WTC11 (cell line): ENCODE data around the gene F5. TPM values are rescaled to one million over a fixed set of nuclear protein-coding genes. Genes with fewer than 3 reads are reported as not detected.

Experiments
- ATAC-seq: fragments of 200-7000 bp; cut with Tn5 transposase; 2 replicates; pipeline ENCODE4 v1.10.0; 2021; ENCODE audit warnings: mild to moderate bottlenecking, moderate library complexity
- CTCF ChIA-PET: fragments of 300-600 bp; sonication (Branson Sonifier 250); formaldehyde crosslinking; loops from one replicate; lab custom pipeline; 2021; ENCODE audit warnings: antibody characterized with exemption; lab: Charles Lee
- POLR2A ChIA-PET: fragments of 350-600 bp; sonication (Branson Sonifier 250); formaldehyde crosslinking; loops from one replicate; lab custom pipeline; 2021; ENCODE audit warnings: antibody characterized with exemption; lab: Charles Lee
- DNase-seq: peaks from one replicate; pipeline ENCODE4 v3.0.0; 2021; ENCODE audit warnings: low spot score
- H3K27ac Mint-ChIP-seq: 2 replicates; pipeline ENCODE4 v1.8.0; 2021; ENCODE audit warnings: mixed read lengths
- H3K27me3 Mint-ChIP-seq: 2 replicates; pipeline ENCODE4 v1.8.0; 2021; ENCODE audit warnings: low read depth, mild to moderate bottlenecking, moderate library complexity, mixed read lengths
- H3K36me3 Mint-ChIP-seq: 2 replicates; pipeline ENCODE4 v1.8.0; 2021; ENCODE audit warnings: mixed read lengths
- H3K4me1 Mint-ChIP-seq: 2 replicates; pipeline ENCODE4 v1.8.0; 2022; ENCODE audit warnings: mixed read lengths
- H3K4me3 Mint-ChIP-seq: 2 replicates; pipeline ENCODE4 v1.8.0; 2021; ENCODE audit warnings: mild to moderate bottlenecking, moderate library complexity, mixed read lengths
- H3K9me3 Mint-ChIP-seq: 2 replicates; pipeline ENCODE4 v1.8.0; 2021; ENCODE audit warnings: mixed read lengths
- ARID4B ChIP-seq: sonication (generic); formaldehyde crosslinking; IDR thresholded peaks from 2 replicates; pipeline ENCODE4 v1.8.0; 2023; ENCODE audit warnings: missing genetic modification reagents, mild to moderate bottlenecking, borderline replicate concordance
- ATF6 ChIP-seq: sonication (generic); formaldehyde crosslinking; IDR thresholded peaks from 2 replicates; pipeline ENCODE4 v1.8.1; 2023; ENCODE audit warnings: mild to moderate bottlenecking, missing genetic modification reagents
- CTCF ChIP-seq: fragments of 200-600 bp; IDR thresholded peaks from 2 replicates; pipeline ENCODE4 v1.8.0; 2022; ENCODE audit warnings: antibody characterized with exemption
- FOXP1 ChIP-seq: sonication (generic); formaldehyde crosslinking; IDR thresholded peaks from 2 replicates; pipeline ENCODE4 v1.8.0; 2022; ENCODE audit warnings: missing genetic modification reagents, mild to moderate bottlenecking, moderate library complexity, borderline replicate concordance
- IRF2 ChIP-seq: sonication (generic); formaldehyde crosslinking; IDR thresholded peaks from 2 replicates; pipeline ENCODE4 v1.8.0; 2022; ENCODE audit warnings: low read depth, missing genetic modification reagents, borderline replicate concordance
- SMAD3 ChIP-seq: sonication (generic); formaldehyde crosslinking; IDR thresholded peaks from 2 replicates; pipeline ENCODE4 v1.8.0; 2022; ENCODE audit warnings: missing genetic modification reagents, mild to moderate bottlenecking, borderline replicate concordance
- ZBTB43 ChIP-seq: sonication (generic); formaldehyde crosslinking; IDR thresholded peaks from 2 replicates; pipeline ENCODE4 v1.8.1; 2023; ENCODE audit warnings: mild to moderate bottlenecking, missing genetic modification reagents
- ZNF219 ChIP-seq: sonication (generic); formaldehyde crosslinking; IDR thresholded peaks from 2 replicates; pipeline ENCODE4 v1.8.0; 2023; ENCODE audit warnings: missing genetic modification reagents, mild to moderate bottlenecking, borderline replicate concordance
- ZNF263 ChIP-seq: sonication (generic); formaldehyde crosslinking; IDR thresholded peaks from 2 replicates; pipeline ENCODE4 v1.8.1; 2022; ENCODE audit warnings: low read depth, mild to moderate bottlenecking, moderate library complexity, missing genetic modification reagents
- ZNF396 ChIP-seq: fragments of 250-450 bp; sonication (Bioruptor Pico); IDR thresholded peaks from 2 replicates; pipeline ENCODE4 v1.8.0; 2021; ENCODE audit warnings: mild to moderate bottlenecking, moderate library complexity, borderline replicate concordance
- ZNF532 ChIP-seq: fragments of 250-450 bp; sonication (Bioruptor Pico); IDR thresholded peaks from 2 replicates; pipeline ENCODE4 v1.9.0; 2021; ENCODE audit warnings: mild to moderate bottlenecking, borderline replicate concordance
- total RNA-seq: library from RNA; stranded (reverse); gene quantifications from 3 replicates; pipeline ENCODE4 v1.2.3, GENCODE V29; 2021

The F5 gene
- total RNA-seq, 1 experiment from 2014 or later, result 0.20 TPM

GRCh38 chr1:169585181-169585580, 1.1 kb downstream of the F5 start:
- peaks cover 6% of the 10 kb centered on the region; the same call in 1 of the 2 replicates for H3K4me1 Mint-ChIP-seq
- H3K27me3 Mint-ChIP-seq, result peaks cover 4% of the 10 kb centered on the region; the same call in 1 of the 2 replicates
- ChIA-PET CTCF (interaction anchor here (2.2 kb wide), 1 partner anchor 127 kb away, joined by 36 read pairs; no protein-coding TSS in a partner anchor), POLR2A (no interaction called here)
- no peak overlapping the region for H3K4me3 Mint-ChIP-seq
- no peaks in the 10 kb centered on the region for H3K36me3 Mint-ChIP-seq
- ATAC-seq, result no peak
- H3K27ac Mint-ChIP-seq, result no peak overlapping the region
- H3K9me3 Mint-ChIP-seq, result no peaks in the 10 kb centered on the region
- TF ChIP-seq ATF6 (CRISPR knock-in tag), result no peak
- no peak for TF ChIP-seq FOXP1 (CRISPR knock-in tag)
- TF ChIP-seq ZBTB43 (CRISPR knock-in tag), result no peak
- TF ChIP-seq CTCF, result no peak
- TF ChIP-seq ZNF263 (CRISPR knock-in tag), result no peak
- no peak for TF ChIP-seq SMAD3
- TF ChIP-seq ZNF532 (CRISPR knock-in tag), result no peak
- no peak for TF ChIP-seq ZNF219 (CRISPR knock-in tag)
- no peak for TF ChIP-seq IRF2 (CRISPR knock-in tag)
- DNase-seq, result no peak

- peaks cover 4% of the 10 kb centered on the region; the same call in 1 of the 2 replicates for H3K27me3 Mint-ChIP-seq
- ChIA-PET CTCF (no interaction called here), POLR2A (no interaction called here)
- TF ChIP-seq ZNF396 (CRISPR knock-in tag) (no peak), CTCF (no peak), ARID4B (no peak)
- H3K9me3 Mint-ChIP-seq, result no peaks in the 10 kb centered on the region
- no peak for DNase-seq
- H3K4me1 Mint-ChIP-seq, result peaks cover 6% of the 10 kb centered on the region; the same call in 1 of the 2 replicates
- H3K27ac Mint-ChIP-seq, result no peak overlapping the region
- no peak for ATAC-seq
- H3K36me3 Mint-ChIP-seq, result no peaks in the 10 kb centered on the region
- H3K4me3 Mint-ChIP-seq, result no peak overlapping the region
These were observed 1.7 kb downstream of the F5 start for GRCh38 chr1:169584483-169585144.
